ENCODE measurements around the gene CYP2C9. TPM values are rescaled to one million over a fixed set of nuclear protein-coding genes. Genes with fewer than 3 reads are reported as not detected.

Gene CYP2C9
- total RNA-seq, 1 donor from 2014 or later, result not detected

GRCh38 chr10:94963901-94964300 is 25.4 kb downstream of the CYP2C9 start:
- Mint-ChIP-seq H3K27me3 (ENCODE audit: unreplicated experiment) (no peaks in the 10 kb centered on the region), H3K9me3 (ENCODE audit: unreplicated experiment) (no peaks in the 10 kb centered on the region), H3K27ac (ENCODE audit: unreplicated experiment) (no peak overlapping the region), H3K4me3 (ENCODE audit: unreplicated experiment) (no peak overlapping the region), H3K36me3 (ENCODE audit: low read depth, unreplicated experiment) (no peaks in the 10 kb centered on the region), H3K4me1 (ENCODE audit: unreplicated experiment) (no peaks in the 10 kb centered on the region)
- DNase-seq (ENCODE audit: low spot score), result peak; percentile 12
- TF ChIP-seq, protein P1, sequence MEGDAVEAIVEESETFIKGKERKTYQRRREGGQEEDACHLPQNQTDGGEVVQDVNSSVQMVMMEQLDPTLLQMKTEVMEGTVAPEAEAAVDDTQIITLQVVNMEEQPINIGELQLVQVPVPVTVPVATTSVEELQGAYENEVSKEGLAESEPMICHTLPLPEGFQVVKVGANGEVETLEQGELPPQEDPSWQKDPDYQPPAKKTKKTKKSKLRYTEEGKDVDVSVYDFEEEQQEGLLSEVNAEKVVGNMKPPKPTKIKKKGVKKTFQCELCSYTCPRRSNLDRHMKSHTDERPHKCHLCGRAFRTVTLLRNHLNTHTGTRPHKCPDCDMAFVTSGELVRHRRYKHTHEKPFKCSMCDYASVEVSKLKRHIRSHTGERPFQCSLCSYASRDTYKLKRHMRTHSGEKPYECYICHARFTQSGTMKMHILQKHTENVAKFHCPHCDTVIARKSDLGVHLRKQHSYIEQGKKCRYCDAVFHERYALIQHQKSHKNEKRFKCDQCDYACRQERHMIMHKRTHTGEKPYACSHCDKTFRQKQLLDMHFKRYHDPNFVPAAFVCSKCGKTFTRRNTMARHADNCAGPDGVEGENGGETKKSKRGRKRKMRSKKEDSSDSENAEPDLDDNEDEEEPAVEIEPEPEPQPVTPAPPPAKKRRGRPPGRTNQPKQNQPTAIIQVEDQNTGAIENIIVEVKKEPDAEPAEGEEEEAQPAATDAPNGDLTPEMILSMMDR (IDR thresholded peaks at IDR 0.05; ENCODE audit: unreplicated experiment), result peak; percentile 59

DNA sequence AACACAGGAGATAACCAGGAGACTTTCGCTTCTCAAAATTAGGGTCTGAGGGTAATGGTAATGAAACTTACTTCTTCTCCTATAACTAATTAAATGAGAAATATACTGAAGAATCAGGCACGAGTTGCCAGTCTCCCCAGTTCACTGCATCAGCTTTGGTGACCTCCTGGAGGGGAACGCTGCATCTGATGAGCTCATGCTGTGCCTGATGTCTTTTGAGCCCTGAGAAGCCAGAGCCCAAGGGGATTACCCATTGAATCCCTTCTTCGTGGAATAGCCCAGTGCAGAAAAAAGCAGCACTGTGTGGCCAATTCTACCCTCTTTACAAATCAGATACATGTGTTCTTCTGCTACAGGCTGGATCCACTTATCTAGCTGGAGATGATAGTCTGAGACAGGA is 45.1 kb downstream of the CYP2C9 start:
- Mint-ChIP-seq H3K4me3 (ENCODE audit: unreplicated experiment) (no peak overlapping the region), H3K4me1 (ENCODE audit: unreplicated experiment) (peaks cover 2% of the 10 kb centered on the region), H3K27me3 (ENCODE audit: unreplicated experiment) (no peaks in the 10 kb centered on the region), H3K27ac (ENCODE audit: unreplicated experiment) (no peak overlapping the region), H3K36me3 (ENCODE audit: low read depth, unreplicated experiment) (no peaks in the 10 kb centered on the region), H3K9me3 (ENCODE audit: unreplicated experiment) (no peaks in the 10 kb centered on the region)
- no peak for DNase-seq (ENCODE audit: low spot score)
- TF ChIP-seq, protein P1 (IDR thresholded peaks at IDR 0.05; ENCODE audit: unreplicated experiment), result no peak

GRCh38 chr10:94989192-94989591 is 50.7 kb downstream of the CYP2C9 start:
- no peak overlapping the region for H3K4me3 Mint-ChIP-seq (ENCODE audit: unreplicated experiment)
- no peak overlapping the region for H3K27ac Mint-ChIP-seq (ENCODE audit: unreplicated experiment)
- H3K9me3 Mint-ChIP-seq (ENCODE audit: unreplicated experiment), result peaks cover 12% of the 10 kb centered on the region

GRCh38 chr10:94991243-94991888 is 52.9 kb downstream of the CYP2C9 start:
- TF ChIP-seq, protein P1 (IDR thresholded peaks at IDR 0.05; ENCODE audit: unreplicated experiment), result no peak
- no peak for DNase-seq (ENCODE audit: low spot score)
- H3K36me3 Mint-ChIP-seq (ENCODE audit: low read depth, unreplicated experiment), result peaks cover 5% of the 10 kb centered on the region
- H3K4me1 Mint-ChIP-seq (ENCODE audit: unreplicated experiment), result no peaks in the 10 kb centered on the region
- H3K27ac Mint-ChIP-seq (ENCODE audit: unreplicated experiment), result no peak overlapping the region
- H3K27me3 Mint-ChIP-seq (ENCODE audit: unreplicated experiment), result no peaks in the 10 kb centered on the region
- H3K4me3 Mint-ChIP-seq (ENCODE audit: unreplicated experiment), result no peak overlapping the region
- H3K9me3 Mint-ChIP-seq (ENCODE audit: unreplicated experiment), result peaks cover 12% of the 10 kb centered on the region

More at GRCh38 chr10:94989192-94989591, 50.7 kb downstream of the CYP2C9 start:
- Mint-ChIP-seq H3K27me3 (ENCODE audit: unreplicated experiment) (no peaks in the 10 kb centered on the region), H3K4me1 (ENCODE audit: unreplicated experiment) (peaks cover 2% of the 10 kb centered on the region), H3K36me3 (ENCODE audit: low read depth, unreplicated experiment) (peaks cover 5% of the 10 kb centered on the region)
- no peak for DNase-seq (ENCODE audit: low spot score)
- TF ChIP-seq, protein P1 (IDR thresholded peaks at IDR 0.05; ENCODE audit: unreplicated experiment), result no peak

GRCh38 chr10:94992811-94993210 is 54.4 kb downstream of the CYP2C9 start:
- Mint-ChIP-seq H3K36me3 (ENCODE audit: low read depth, unreplicated experiment) (peaks cover 5% of the 10 kb centered on the region), H3K27me3 (ENCODE audit: unreplicated experiment) (no peaks in the 10 kb centered on the region), H3K4me1 (ENCODE audit: unreplicated experiment) (no peaks in the 10 kb centered on the region), H3K4me3 (ENCODE audit: unreplicated experiment) (no peak overlapping the region), H3K27ac (ENCODE audit: unreplicated experiment) (no peak overlapping the region), H3K9me3 (ENCODE audit: unreplicated experiment) (peaks cover 12% of the 10 kb centered on the region)
- DNase-seq (ENCODE audit: low spot score), result no peak
- TF ChIP-seq, protein P1 (IDR thresholded peaks at IDR 0.05; ENCODE audit: unreplicated experiment), result no peak
